Activated CD8-positive, alpha-beta T cell treated with anti-CD3 and anti-CD28 coated beads for 36 hours (primary cell): ENCODE data around the gene IL1RAPL2. TPM values are rescaled to one million over a fixed set of nuclear protein-coding genes. Genes with fewer than 3 reads are reported as not detected.

Source experiments
- ATAC-seq: fragments of 200-7000 bp; cut with Tn5 transposase; one replicate; pipeline ENCODE4 v1.10.0; 2021; ENCODE audit warnings: mild to moderate bottlenecking, moderate library complexity
- CTCF ChIA-PET: fragments of 350-600 bp; sonication (Branson Sonifier 250); formaldehyde crosslinking; loops from one replicate; lab custom pipeline; 2021; ENCODE audit warnings: antibody characterized with exemption; lab: Charles Lee
- POLR2A ChIA-PET: fragments of 350-600 bp; sonication (Branson Sonifier 250); formaldehyde crosslinking; loops from one replicate; lab custom pipeline; 2021; ENCODE audit warnings: antibody characterized with exemption; lab: Charles Lee
- DNase-seq: peaks from one replicate; pipeline ENCODE4 v3.0.0-alpha.2; 2020
- H3K27ac Mint-ChIP-seq: one replicate; pipeline ENCODE4 v1.8.0; 2021; ENCODE audit warnings: mild to moderate bottlenecking, mixed read lengths
- H3K27me3 Mint-ChIP-seq: one replicate; pipeline ENCODE4 v1.8.0; 2021; ENCODE audit warnings: mixed read lengths
- H3K36me3 Mint-ChIP-seq: one replicate; pipeline ENCODE4 v1.8.0; 2021; ENCODE audit warnings: low read depth, mixed read lengths
- H3K4me1 Mint-ChIP-seq: one replicate; pipeline ENCODE4 v1.8.0; 2021; ENCODE audit warnings: low read depth, mixed read lengths
- H3K4me3 Mint-ChIP-seq: one replicate; pipeline ENCODE4 v1.8.0; 2021; ENCODE audit warnings: mild to moderate bottlenecking, moderate library complexity, mixed read lengths
- H3K9me3 Mint-ChIP-seq: one replicate; pipeline ENCODE4 v1.8.0; 2021; ENCODE audit warnings: mixed read lengths
- intact Hi-C: fragments of 100-400 bp; cut with micrococcal nuclease; formaldehyde crosslinking; loops from one replicate; pipeline ENCODE4 v1.10.0; 2022
- total RNA-seq, 2 experiments: library from RNA; stranded (reverse); gene quantifications; one replicate each; pipeline ENCODE4 v1.2.3, GENCODE V29; 2021
- TF ChIP-seq, protein P1 (sequence below): fragments of 200-600 bp; IDR thresholded peaks from one replicate; pipeline ENCODE4 v1.8.0; 2022; ENCODE audit warnings: antibody characterized with exemption, mild to moderate bottlenecking

The IL1RAPL2 gene
- total RNA-seq, 2 experiments from 2014 or later: not detected

GRCh38 chrX:105636667-105637066 lies 1070.7 kb downstream of the IL1RAPL2 start:
- ChIA-PET CTCF (no interaction called here), POLR2A (no interaction called here)
- Mint-ChIP-seq H3K4me3 (no peak overlapping the region), H3K36me3 (no peaks in the 10 kb centered on the region), H3K9me3 (no peaks in the 10 kb centered on the region), H3K27ac (no peak overlapping the region), H3K4me1 (no peaks in the 10 kb centered on the region), H3K27me3 (no peaks in the 10 kb centered on the region)
- intact Hi-C loops: no loop called here
- TF ChIP-seq, protein P1, sequence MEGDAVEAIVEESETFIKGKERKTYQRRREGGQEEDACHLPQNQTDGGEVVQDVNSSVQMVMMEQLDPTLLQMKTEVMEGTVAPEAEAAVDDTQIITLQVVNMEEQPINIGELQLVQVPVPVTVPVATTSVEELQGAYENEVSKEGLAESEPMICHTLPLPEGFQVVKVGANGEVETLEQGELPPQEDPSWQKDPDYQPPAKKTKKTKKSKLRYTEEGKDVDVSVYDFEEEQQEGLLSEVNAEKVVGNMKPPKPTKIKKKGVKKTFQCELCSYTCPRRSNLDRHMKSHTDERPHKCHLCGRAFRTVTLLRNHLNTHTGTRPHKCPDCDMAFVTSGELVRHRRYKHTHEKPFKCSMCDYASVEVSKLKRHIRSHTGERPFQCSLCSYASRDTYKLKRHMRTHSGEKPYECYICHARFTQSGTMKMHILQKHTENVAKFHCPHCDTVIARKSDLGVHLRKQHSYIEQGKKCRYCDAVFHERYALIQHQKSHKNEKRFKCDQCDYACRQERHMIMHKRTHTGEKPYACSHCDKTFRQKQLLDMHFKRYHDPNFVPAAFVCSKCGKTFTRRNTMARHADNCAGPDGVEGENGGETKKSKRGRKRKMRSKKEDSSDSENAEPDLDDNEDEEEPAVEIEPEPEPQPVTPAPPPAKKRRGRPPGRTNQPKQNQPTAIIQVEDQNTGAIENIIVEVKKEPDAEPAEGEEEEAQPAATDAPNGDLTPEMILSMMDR: no peak
- DNase-seq: no peak
- no peak for ATAC-seq

DNA sequence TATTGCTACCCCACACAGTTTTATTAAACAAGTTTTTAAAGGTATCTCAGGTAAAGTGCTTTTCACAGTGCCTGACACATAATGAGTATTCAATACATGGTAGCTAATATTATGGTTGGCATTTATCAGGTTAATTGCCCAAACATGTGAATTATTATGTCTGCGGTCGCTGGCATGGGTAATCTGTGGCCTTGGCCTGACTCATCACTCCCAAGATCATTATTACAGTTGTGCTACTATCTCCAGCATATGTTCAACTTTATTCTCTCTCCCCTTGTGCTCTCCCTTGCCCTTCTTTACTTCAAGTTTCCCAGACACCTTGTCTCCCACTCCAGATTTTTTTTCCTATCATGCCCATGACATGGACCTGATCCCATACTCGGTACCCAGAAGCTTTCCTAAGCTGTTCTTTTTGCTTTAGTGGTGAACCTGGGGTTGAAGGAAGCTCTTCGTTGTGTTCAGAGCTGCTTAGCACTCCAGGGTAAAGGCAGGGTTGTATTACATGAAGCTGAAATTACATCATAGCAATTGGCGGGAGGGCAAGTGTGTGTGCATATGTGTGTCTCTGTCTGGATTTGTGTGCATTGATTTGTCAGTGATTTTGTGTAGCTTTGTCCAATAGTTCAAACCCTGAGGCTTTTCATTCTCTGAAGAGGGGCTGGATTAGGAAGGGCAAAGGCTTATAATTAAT lies 1079.8 kb downstream of the IL1RAPL2 start:
- ChIA-PET POLR2A (no interaction called here), CTCF (no interaction called here)
- DNase-seq (no peak), ATAC-seq (no peak)
- intact Hi-C loops: no loop called here
- TF ChIP-seq, protein P1: no peak
- H3K27me3 Mint-ChIP-seq: no peaks in the 10 kb centered on the region
- H3K36me3 Mint-ChIP-seq: no peaks in the 10 kb centered on the region
- H3K4me1 Mint-ChIP-seq: no peaks in the 10 kb centered on the region
- no peak overlapping the region for H3K27ac Mint-ChIP-seq
- no peaks in the 10 kb centered on the region for H3K9me3 Mint-ChIP-seq
- H3K4me3 Mint-ChIP-seq: no peak overlapping the region

DNA sequence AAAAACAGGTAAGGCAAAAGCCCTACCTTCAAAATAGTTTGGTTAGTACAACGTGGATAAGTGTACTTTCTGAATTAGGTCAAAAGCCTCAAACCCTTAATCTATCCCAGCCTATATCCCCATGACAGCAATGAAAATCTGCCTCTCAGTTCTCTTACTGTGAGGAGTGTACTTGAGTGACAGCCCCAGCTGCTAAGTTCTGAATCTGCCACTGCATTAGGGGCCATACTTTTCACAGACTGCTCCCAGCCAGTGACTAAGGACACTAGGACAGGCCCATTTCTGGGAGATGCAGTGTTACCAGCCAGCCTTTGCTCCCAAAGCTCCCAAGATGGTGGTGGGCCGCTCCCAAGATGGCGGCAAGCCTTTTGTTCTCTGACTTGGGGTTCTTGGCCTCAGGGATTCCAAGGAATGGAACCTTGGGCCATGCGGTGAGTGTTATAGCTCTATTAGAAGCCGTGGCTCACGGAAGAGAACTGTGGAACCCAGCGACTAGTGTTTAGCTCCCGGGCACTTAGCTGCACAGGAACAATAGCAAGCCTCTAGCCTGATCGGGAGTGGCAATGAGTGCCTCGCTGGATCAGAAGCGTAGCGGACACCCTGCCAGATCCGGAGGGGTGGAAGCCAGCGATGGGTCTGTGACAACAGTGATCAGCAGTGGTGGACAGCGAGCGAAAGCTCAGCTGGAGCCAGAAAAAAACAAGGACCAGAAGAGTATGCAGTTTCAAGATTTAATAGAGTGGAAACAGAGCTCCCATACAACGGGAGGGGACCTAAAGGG lies 1080.8 kb downstream of the IL1RAPL2 start:
- Mint-ChIP-seq H3K4me3 (no peak overlapping the region), H3K9me3 (no peaks in the 10 kb centered on the region), H3K27me3 (no peaks in the 10 kb centered on the region), H3K27ac (no peak overlapping the region), H3K36me3 (no peaks in the 10 kb centered on the region), H3K4me1 (no peaks in the 10 kb centered on the region)
- POLR2A ChIA-PET: interaction anchor here (0.5 kb wide), 1 partner anchor 171 kb away, joined by 4 read pairs; no protein-coding TSS in a partner anchor
- intact Hi-C loops: no loop called here
- CTCF ChIA-PET: no interaction called here
- DNase-seq (no peak), ATAC-seq (no peak)
- TF ChIP-seq, protein P1: no peak

- CTCF ChIA-PET: no interaction called here
- POLR2A ChIA-PET: no interaction called here
Observed at GRCh38 chrX:105647749-105648148, 1081.8 kb downstream of the IL1RAPL2 start.

More at GRCh38 chrX:105647749-105648148, 1081.8 kb downstream of the IL1RAPL2 start:
- Mint-ChIP-seq H3K36me3 (no peaks in the 10 kb centered on the region), H3K27ac (no peak overlapping the region), H3K27me3 (no peaks in the 10 kb centered on the region), H3K9me3 (no peaks in the 10 kb centered on the region), H3K4me1 (no peaks in the 10 kb centered on the region), H3K4me3 (no peak overlapping the region)
- TF ChIP-seq, protein P1: no peak
- DNase-seq: no peak
- ATAC-seq: no peak
- intact Hi-C loops: no loop called here
